ENCODE measurements around the gene SLC4A7. TPM values are rescaled to one million over a fixed set of nuclear protein-coding genes. Genes with fewer than 3 reads are reported as not detected.

The SLC4A7 gene
- total RNA-seq, 1 experiment from 2014 or later, result 41.9 TPM

- ChIA-PET CTCF (interaction anchor here (0.8 to 3.7 kb wide), 2 partner anchors 11 to 81 kb away, joined by 3 to 20 read pairs; no protein-coding TSS in a partner anchor), POLR2A (interaction anchor here (0.6 to 3.1 kb wide), 3 partner anchors 10 to 27 kb away, joined by 3 to 11 read pairs (median 4); no protein-coding TSS in a partner anchor)
- H3K27ac Mint-ChIP-seq (ENCODE audit: low read depth, unreplicated experiment), result no peak overlapping the region
- no peak overlapping the region for H3K4me3 Mint-ChIP-seq (ENCODE audit: unreplicated experiment)
- no peaks in the 10 kb centered on the region for H3K27me3 Mint-ChIP-seq (ENCODE audit: insufficient read depth, unreplicated experiment)
- intact Hi-C loops (cut with micrococcal nuclease), result no loop called here
- H3K4me1 Mint-ChIP-seq (ENCODE audit: insufficient read depth, unreplicated experiment), result peaks cover 11% of the 10 kb centered on the region
- no peak for DNase-seq (ENCODE audit: unreplicated experiment)
- peaks cover 8% of the 10 kb centered on the region for H3K36me3 Mint-ChIP-seq (ENCODE audit: insufficient read depth, unreplicated experiment)
- no peak for TF ChIP-seq CTCF (IDR thresholded peaks at IDR 0.05; ENCODE audit: unreplicated experiment)
- BruUV-seq (replicated peaks), result no TSS peak
- no peaks in the 10 kb centered on the region for H3K9me3 Mint-ChIP-seq (ENCODE audit: unreplicated experiment)
Measured at GRCh38 chr3:27456554-27456953, 27.6 kb downstream of the SLC4A7 start.

DNA sequence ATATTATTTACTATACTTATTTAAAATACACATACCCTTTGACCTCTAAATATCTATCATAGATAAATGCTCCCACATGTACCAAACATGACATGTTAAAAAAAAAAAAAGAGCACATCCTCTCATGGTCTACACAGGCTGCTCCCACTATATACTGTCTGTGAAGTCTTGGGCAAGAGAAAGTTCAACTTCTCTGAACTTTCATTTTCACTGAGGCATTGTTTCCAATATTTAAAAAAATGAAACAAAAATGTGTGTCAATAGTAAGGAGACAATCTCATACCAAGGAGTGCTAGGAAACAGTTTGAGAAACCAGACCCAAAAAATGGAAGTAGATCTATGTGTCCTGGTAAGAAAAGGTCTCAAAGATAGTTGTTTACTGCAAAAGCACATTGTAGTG lies 29.3 kb downstream of the SLC4A7 start:
- H3K4me3 Mint-ChIP-seq (ENCODE audit: unreplicated experiment), result no peak overlapping the region
- BruUV-seq (replicated peaks), result no TSS peak
- CTCF ChIA-PET, result interaction anchor here (0.7 to 1.1 kb wide), 2 partner anchors 13 to 97 kb away, joined by 3 to 4 read pairs; no protein-coding TSS in a partner anchor

DNA sequence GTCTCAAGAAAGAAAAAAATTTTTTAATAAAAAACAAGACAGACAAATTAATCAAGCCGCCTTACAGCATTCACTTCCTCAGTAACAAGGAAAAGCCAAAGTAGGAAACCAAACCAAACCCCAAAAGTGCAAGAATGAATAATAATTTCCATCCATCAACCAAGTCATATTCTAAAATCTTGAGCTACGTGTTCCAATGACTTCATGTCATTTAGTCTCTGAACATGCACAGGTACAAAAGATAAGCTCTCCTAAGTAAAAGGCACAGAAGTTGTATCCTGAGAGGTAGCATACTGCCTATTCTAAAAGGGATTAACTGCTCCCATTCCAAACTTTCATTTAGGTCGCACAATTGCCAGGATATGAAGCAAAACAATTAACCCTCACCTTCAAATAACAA lies 29.7 kb downstream of the SLC4A7 start:
- Mint-ChIP-seq H3K27me3 (ENCODE audit: insufficient read depth, unreplicated experiment) (no peaks in the 10 kb centered on the region), H3K36me3 (ENCODE audit: insufficient read depth, unreplicated experiment) (peaks cover 8% of the 10 kb centered on the region), H3K4me3 (ENCODE audit: unreplicated experiment) (no peak overlapping the region), H3K27ac (ENCODE audit: low read depth, unreplicated experiment) (peak overlapping the region; percentile 33), H3K9me3 (ENCODE audit: unreplicated experiment) (no peaks in the 10 kb centered on the region), H3K4me1 (ENCODE audit: insufficient read depth, unreplicated experiment) (peaks cover 11% of the 10 kb centered on the region)
- TF ChIP-seq CTCF (IDR thresholded peaks at IDR 0.05; ENCODE audit: unreplicated experiment), result no peak
- BruUV-seq (replicated peaks), result no TSS peak
- CTCF ChIA-PET, result interaction anchor here (0.6 to 1.1 kb wide), 3 partner anchors 13 to 1212 kb away, joined by 3 to 4 read pairs (median 3); no protein-coding TSS in a partner anchor
- POLR2A ChIA-PET, result interaction anchor here (0.7 to 1.1 kb wide), 4 partner anchors 12 to 225 kb away, joined by 3 to 5 read pairs (median 4); no protein-coding TSS in a partner anchor
- intact Hi-C loops (cut with micrococcal nuclease), result no loop called here
- DNase-seq (ENCODE audit: unreplicated experiment), result no peak

More for the DNA sequence above, 29.3 kb downstream of the SLC4A7 start:
- Mint-ChIP-seq H3K27me3 (ENCODE audit: insufficient read depth, unreplicated experiment) (no peaks in the 10 kb centered on the region), H3K9me3 (ENCODE audit: unreplicated experiment) (no peaks in the 10 kb centered on the region), H3K36me3 (ENCODE audit: insufficient read depth, unreplicated experiment) (peaks cover 8% of the 10 kb centered on the region), H3K27ac (ENCODE audit: low read depth, unreplicated experiment) (peak overlapping the region; percentile 33), H3K4me1 (ENCODE audit: insufficient read depth, unreplicated experiment) (peaks cover 11% of the 10 kb centered on the region)
- intact Hi-C loops (cut with micrococcal nuclease), result no loop called here
- DNase-seq (ENCODE audit: unreplicated experiment), result peak; percentile 1
- POLR2A ChIA-PET, result interaction anchor here (0.6 to 1.1 kb wide), 4 partner anchors 12 to 253 kb away, joined by 3 to 5 read pairs (median 4); no protein-coding TSS in a partner anchor
- TF ChIP-seq CTCF (IDR thresholded peaks at IDR 0.05; ENCODE audit: unreplicated experiment), result no peak

DNA sequence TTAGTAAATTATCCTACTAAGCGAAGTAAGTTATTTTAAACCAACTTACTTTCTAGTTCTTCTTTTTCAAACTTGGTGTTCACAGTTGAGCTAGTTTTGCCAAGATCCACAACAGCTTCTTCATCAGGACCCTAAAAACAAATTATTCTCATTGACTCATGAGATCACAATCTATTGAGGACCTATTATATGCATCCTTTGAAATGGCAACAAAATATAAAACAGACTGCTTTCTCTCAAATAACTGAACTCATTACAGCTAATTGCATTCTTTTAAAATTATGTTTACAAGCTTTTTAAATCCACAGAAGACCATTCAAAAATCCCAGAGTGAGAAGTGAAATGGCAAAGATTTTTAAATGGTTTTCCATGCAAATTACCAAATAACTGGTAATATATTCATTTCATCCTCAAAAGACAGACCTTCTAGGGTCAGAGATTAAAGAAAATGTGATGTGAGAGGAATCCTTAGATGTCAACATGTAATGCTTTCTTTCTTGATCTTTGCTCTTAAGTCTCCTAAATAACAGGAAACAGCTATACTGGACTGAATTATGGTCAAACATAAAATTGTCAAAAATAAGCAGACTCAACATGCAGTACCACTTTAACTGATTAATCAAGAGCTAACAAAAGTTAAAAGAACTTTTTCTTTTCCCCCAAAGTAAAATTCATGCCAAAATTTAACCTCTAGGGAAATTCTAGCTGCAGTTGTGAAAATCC lies 31.7 kb downstream of the SLC4A7 start:
- Mint-ChIP-seq H3K4me1 (ENCODE audit: insufficient read depth, unreplicated experiment) (peaks cover 10% of the 10 kb centered on the region), H3K27ac (ENCODE audit: low read depth, unreplicated experiment) (no peak overlapping the region)
- POLR2A ChIA-PET, result interaction anchor here (0.7 to 1.5 kb wide), 3 partner anchors 15 to 32 kb away, joined by 3 read pairs; partner anchors contain the start of gene SLC4A7

More for the DNA sequence above, 31.7 kb downstream of the SLC4A7 start:
- TF ChIP-seq CTCF (IDR thresholded peaks at IDR 0.05; ENCODE audit: unreplicated experiment), result no peak
- no peak for DNase-seq (ENCODE audit: unreplicated experiment)
- BruUV-seq (replicated peaks), result no TSS peak
- H3K4me3 Mint-ChIP-seq (ENCODE audit: unreplicated experiment), result no peak overlapping the region
- CTCF ChIA-PET, result interaction anchor here (1.8 kb wide), 1 partner anchor 15 kb away, joined by 11 read pairs; no protein-coding TSS in a partner anchor
- intact Hi-C loops (cut with micrococcal nuclease), result no loop called here
- H3K27me3 Mint-ChIP-seq (ENCODE audit: insufficient read depth, unreplicated experiment), result no peaks in the 10 kb centered on the region
- H3K9me3 Mint-ChIP-seq (ENCODE audit: unreplicated experiment), result no peaks in the 10 kb centered on the region
- H3K36me3 Mint-ChIP-seq (ENCODE audit: insufficient read depth, unreplicated experiment), result peaks cover under 1% of the 10 kb centered on the region

All from MCF 10A (cell line).